ENCODE measurements around the gene C17orf67. TPM values are rescaled to one million over a fixed set of nuclear protein-coding genes. Genes with fewer than 3 reads are reported as not detected.

C17orf67 gene
- total and polyA plus RNA-seq, 2 of the 13 experiments (the other 11 are each of a cell fraction or from before 2014, with no cell fraction given) = 0.41 to 0.86 TPM

GRCh38 chr17:56834380-56835263 lies 902 bp upstream of the C17orf67 start (continued):
- TF ChIP-seq KIAA2018 (CRISPR knock-in tag; IDR thresholded peaks at IDR 0.05; ENCODE audit: borderline replicate concordance) = no peak
- no peak for TF ChIP-seq ZBTB44 (CRISPR knock-in tag; IDR thresholded peaks at IDR 0.05)
- TF ChIP-seq ZNF337 (CRISPR knock-in tag; IDR thresholded peaks at IDR 0.05; ENCODE audit: borderline replicate concordance, low read depth) = peak; percentile 73; the same call in 1 of the 2 replicates
- TF ChIP-seq SIN3A (IDR thresholded peaks at IDR 0.05; ENCODE audit: borderline replicate concordance, low read depth, low read length) = peak; percentile 58; the same call in 1 of the 2 replicates
- peak; percentile 82 for TF ChIP-seq MAX (IDR thresholded peaks at IDR 0.05)
- TF ChIP-seq ZBTB26 (CRISPR knock-in tag; IDR thresholded peaks at IDR 0.05; ENCODE audit: borderline replicate concordance) = no peak; the same call in 1 of the 2 replicates
- TF ChIP-seq NFATC3 (CRISPR knock-in tag; IDR thresholded peaks at IDR 0.05) = peak; percentile 79; the same call in 1 of the 2 replicates
- TF ChIP-seq ZMYM3 (CRISPR knock-in tag; IDR thresholded peaks at IDR 0.05) = peak; percentile 60; the same call in 1 of the 2 replicates
- 0 out of 2 replicates have a peak, but pooled peaks have one; percentile 41 for TF ChIP-seq ETV6 (CRISPR knock-in tag; conservative IDR thresholded peaks at IDR 0.05)
- TF ChIP-seq UBTF (CRISPR knock-in tag; IDR thresholded peaks at IDR 0.05) = peak; percentile 83
- TF ChIP-seq HDAC2 (CRISPR knock-in tag; IDR thresholded peaks at IDR 0.05) = peak; percentile 69; the same call in 1 of the 2 replicates
- peak; percentile 42; the same call in 1 of the 2 replicates for TF ChIP-seq MED1 (CRISPR knock-in tag; IDR thresholded peaks at IDR 0.05)
- peak; percentile 76; the same call in 1 of the 2 replicates for TF ChIP-seq ZNF839 (CRISPR knock-in tag; IDR thresholded peaks at IDR 0.05; ENCODE audit: borderline replicate concordance)
